Measurements from ENCODE around the gene PHLDB3.
A peak's percentile ranks its signal among the peaks of the same experiment; 100 is the strongest.

Gene PHLDB3

DNA sequence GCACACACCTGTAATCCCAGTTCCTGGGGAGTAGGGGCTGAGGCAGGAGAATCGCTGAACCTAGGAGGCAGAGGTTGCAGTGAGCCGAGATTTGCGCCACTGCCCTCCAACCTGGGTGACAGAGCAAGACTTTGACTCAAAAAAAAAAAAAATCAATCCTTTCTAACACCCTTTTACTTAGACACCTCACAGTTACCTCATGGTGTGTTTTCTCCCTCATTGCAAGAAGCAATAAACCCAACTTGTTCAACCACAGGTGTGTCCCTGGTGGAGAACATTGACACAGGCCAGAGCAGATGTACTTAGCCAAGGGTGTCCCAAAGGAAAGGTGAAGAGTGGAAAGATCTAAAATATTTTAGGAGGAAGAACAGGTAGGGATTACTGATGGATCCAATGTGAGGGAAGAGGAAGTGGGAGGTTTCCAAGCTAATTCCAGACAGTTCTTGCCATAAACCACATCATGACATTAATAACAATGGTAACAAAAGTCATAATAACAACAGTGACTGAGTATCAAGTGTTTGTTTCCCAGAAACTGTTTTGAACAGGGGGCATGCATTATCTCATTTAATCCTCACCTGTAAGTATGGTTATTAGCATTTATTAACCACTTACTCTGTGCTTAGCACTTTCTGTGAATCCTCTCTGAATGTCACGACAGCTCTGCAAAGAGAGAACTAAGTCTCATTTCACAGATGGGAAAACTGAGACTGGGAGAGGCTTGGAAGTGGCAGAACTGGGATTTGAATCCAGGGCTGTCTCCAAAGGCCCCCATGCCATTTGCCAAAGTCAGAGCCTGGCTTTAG, 36.0 kb downstream of the PHLDB3 start:
- no peak for DNase-seq (ENCODE audit: low spot score)

GRCh38 chr19:43467730-43468129, 36.8 kb downstream of the PHLDB3 start:
- DNase-seq (ENCODE audit: low spot score): no peak

- DNase-seq (ENCODE audit: low spot score): no peak
Observed at GRCh38 chr19:43467276-43467675, 37.3 kb downstream of the PHLDB3 start.

DNA sequence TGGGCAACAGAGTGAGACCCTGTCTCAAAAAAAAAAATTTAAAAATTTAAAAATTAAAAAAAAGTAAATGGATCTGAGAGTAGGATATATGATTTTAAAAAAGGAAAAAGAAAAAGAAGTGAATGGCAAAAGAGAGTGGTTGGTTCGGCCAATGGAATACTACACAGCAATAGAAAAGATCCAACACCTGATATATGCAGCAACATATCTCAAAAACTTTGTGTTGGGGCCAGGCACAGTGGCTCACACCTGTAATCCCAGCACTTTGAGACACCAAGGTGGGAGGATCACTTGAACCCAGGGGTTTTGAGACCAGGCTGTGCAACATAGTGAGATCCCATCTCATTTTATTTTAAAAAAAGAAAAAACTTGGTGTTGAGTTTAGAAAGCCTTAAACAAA, 37.8 kb downstream of the PHLDB3 start:
- DNase-seq (ENCODE audit: low spot score): no peak

DNA sequence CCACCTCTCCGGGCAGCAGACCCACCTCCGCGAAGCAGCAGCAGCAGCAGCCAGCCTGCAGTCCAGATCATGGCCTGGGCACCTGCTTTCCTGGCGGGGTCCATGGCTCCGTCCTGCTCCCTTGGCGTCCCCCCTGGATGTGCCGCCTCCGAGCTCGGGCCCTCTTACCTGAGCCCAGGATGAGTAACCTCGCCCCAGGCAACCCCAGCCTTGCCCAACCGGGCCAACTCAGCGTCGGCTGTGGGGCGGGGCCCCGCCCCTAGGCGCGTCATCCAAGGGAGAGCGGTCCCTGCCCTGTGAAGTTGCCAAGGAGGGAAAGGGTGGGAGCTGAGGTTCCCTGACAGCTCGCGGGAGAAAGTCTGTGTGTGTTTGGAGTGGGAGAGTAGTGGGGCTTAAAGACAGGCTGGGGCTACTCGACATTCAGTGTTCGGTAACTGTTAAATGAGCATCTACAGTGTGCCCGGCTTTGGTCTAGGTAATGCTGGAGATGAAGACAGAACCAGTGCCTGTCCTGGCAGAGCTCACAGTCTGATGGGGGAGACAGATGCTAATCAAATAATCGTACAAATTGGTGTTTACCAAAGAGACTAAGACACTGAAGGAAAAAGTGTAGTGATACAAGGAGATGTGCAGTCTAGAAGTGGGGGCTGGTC, 39.0 kb downstream of the PHLDB3 start, which contains the start of gene LYPD3:
Gene LYPD3, minus strand, starts transcription at position 141 of the 653 bp plus-strand sequence. Its CDS starts 37 bp downstream, at position 104.
- DNase-seq (ENCODE audit: low spot score): no peak

DNA sequence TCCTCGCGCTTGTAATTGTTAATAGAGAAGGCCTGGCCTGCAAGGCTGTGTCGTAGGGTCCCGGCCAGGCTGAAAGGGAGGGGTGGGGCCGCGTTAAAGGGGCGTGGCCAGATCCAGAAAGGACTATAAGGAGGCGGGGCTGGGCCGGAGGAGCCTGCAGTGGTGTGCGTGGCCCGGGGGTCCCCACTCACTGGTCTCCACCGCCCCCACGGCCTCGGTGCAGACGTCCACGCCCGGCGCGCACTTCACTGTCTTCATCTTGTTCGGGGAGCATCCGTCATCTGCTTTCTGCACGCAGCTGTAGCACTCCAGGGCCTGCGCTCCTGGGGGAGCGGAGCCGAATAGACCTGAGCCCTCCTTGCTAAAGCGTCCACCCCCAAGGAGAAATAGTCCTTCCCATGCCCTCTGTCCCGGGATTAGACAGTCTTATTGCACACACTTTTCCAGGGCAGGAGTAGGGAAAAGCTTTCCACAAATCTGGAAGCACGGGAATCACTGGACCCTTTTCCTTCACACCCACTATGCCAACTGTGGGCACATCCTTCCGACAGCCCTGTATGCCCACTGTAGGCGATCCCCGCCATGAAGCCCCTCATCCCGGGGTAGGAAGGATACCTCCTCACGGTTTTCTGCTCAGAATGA, 40.3 kb downstream of the PHLDB3 start:
- no peak for DNase-seq (ENCODE audit: low spot score)

DNA sequence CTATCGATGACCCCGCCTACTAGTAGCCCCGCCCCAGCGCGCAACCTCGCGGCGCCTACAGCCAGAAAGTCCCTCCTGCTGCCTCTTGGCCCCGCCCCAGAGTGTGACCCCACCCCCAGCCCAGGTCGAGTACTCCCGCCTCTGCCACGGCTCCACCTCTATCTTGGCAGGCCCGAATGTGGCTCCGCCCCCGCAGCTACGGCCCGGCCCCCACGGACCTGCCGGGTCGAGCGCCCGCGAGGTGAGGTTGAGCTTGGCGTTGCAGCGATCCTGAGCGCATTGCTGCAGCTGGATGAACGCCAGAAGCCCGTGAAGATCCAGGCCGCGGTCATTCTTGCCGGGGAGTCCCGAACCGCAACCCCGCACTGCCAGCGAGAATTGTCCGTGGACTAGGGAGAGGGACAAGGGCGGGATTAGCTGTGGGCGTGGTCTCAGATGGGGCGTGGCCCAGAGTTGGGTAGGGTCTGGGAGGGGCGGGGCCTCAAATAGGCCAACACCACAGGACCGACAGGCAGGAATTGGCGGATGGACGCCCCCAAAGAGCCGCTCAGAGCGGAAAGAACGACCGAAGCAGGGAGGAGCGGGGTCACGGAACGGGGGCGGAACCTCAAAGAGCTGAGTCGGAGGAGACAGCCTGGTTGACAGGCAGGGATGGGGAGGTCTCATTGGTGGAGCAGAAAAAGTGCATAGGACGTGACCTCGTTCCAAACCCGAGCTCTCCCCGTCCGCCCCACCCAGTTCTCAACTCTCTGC, 41.0 kb downstream of the PHLDB3 start:
- DNase-seq (ENCODE audit: low spot score): peak; percentile 96

DNA sequence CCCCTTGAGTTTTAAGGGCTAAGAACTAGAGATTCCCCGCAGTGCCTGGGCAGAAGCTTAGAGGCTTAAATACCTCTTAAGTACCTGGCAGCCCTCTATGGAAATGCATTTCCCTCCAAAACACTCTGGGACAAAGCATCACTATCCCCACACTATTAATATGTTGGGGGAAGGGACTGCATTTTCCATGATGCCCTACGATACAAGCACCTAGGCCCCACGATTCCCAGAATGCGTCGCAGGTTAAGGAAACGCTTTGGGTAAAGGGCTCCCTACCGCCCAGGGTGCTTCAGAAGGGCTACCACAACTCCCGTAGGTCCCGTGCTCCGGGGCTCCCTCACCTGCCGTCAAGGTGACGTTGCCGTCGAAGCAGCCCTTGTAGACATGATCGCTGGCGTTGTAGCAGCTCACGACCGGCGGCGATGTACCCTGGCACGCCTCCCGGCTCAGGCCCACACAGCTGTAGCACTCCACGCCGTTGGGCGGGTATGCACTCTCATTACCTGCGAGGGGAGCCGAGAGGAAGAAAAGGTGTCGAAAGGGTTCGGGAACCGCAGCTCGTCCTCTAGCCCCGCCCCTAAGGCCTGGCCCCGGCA, 41.7 kb downstream of the PHLDB3 start:
- no peak for DNase-seq (ENCODE audit: low spot score)

DNA sequence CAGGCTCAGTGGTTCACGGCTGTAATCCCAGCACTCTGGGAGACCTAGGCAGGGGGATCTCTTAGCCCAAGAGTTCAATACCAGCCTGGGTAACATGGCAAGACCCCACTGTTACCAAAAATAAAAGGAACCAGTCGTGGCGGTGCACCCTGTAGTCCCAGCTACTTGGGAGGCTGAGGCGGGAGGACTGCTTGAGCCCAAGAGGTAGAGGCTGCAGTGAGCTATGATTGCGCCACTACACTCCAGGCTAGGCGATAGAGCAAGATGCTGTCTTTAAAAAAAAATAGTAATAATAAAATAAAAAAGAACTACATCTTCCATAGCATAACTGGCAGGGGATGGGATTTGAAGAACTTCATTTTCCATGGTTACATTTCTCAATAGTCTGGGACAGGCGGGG, 42.2 kb downstream of the PHLDB3 start:
- DNase-seq (ENCODE audit: low spot score): no peak

- DNase-seq (ENCODE audit: low spot score): no peak
Observed at GRCh38 chr19:43461303-43461702, 43.2 kb downstream of the PHLDB3 start.

- no peak for DNase-seq (ENCODE audit: low spot score)
Observed at GRCh38 chr19:43460362-43461016, 44.1 kb downstream of the PHLDB3 start.

GRCh38 chr19:43457809-43458208, 46.7 kb downstream of the PHLDB3 start:
- DNase-seq (ENCODE audit: low spot score): no peak

GRCh38 chr19:43455321-43456113, 49.0 kb downstream of the PHLDB3 start:
- DNase-seq (ENCODE audit: low spot score): no peak

DNA sequence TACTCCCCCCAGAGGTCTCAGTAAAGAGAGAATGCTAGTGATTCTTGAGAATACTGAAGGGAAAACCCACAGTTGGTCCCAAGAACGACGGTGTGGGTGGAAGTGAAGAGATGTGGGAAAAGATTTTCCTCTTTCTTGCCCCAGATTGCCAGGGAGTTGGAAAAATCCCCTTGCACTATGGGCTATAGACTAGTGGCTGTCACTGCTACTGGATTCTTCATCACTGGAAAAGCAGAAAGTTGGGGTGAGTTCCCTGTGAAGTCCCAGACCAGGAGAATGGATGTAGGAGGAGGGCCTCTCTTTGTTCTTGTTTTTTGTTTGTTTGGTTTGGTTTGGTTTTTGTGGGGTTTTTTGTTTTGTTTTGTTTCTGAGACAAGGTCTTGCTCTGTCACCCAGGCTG, 50.5 kb downstream of the PHLDB3 start:
- no peak for DNase-seq (ENCODE audit: low spot score)

GRCh38 chr19:43452582-43452981, 52.0 kb downstream of the PHLDB3 start:
- no peak for DNase-seq (ENCODE audit: low spot score)

- DNase-seq (ENCODE audit: low spot score): no peak
Observed at GRCh38 chr19:43450545-43450997, 54.0 kb downstream of the PHLDB3 start.

DNA sequence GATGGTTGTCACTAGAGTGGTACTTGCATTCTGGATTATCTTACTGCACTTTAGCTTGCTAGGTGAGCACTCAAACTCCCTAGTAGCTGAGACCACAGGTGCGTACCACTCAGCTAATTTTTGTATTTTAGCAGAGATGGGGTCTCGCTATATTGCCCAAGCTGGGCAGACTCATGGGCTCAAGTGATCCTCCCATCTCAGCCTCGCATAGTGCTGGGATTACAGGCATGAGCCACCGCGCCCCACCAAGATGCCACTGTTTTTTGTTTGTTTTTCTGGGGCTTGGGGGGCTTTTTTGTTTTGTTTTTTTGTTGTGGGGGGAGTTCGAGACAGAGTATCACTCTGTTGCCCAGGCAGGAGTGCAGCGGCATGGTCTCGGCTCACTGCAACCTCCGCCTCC, 56.9 kb downstream of the PHLDB3 start:
- no peak for DNase-seq (ENCODE audit: low spot score)

DNA sequence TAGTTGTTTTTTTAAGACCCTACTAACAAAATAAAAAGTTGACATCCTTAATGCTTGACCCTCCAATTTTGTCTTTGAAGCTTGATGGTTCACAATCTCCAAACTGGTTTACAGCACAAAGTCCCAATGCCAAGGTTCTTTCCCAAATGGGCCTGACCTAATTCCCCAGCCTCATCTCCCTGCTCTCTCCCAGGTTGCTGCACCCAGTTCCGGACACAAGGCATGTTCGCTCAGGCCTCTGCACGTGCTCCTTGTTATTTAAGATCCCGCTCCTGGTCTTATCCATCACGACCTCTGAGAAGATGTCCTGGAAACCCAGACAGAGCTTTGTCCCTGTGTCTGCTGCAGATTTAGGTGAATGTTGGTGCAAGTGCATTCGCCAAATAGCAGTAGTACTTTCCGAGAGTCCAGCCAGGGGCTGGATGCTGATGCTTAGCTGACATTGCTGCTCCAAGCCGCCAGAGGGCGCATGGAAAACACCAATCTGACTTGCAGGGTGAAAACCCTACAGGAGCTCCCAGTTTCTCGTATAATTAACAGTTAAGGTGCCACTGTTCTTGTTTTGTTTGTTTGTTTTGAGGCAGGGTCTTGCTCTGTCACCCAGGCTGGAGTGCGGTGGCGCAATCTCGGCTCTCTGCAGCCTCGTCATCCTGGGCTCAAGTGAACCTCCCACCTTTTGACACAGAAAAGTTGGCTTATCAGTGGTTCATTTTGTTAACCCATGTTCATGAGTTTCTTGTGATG, 57.6 kb downstream of the PHLDB3 start:
- peak; percentile 77 for DNase-seq (ENCODE audit: low spot score)

- no peak for DNase-seq (ENCODE audit: low spot score)
Observed at GRCh38 chr19:43445426-43445825, 59.1 kb downstream of the PHLDB3 start.
